ENCODE measurements around the gene NAXD.

The NAXD gene

DNA sequence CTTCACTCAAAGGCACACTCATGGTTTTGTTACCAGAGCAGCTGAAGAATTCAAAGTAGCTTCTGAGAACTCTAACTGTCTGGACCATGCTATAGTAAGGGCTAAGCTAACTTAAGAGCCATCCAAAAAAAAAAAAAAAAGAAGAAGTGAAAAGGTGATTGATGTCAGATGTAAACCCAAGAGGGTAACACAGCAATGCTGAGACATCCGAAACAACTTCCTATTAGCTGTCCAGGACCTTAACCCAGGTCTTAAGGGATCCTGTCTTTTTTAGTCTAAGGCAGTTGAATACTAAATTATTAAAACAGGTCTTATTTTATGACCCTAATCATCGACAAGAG lies 42.6 kb upstream of the NAXD start:
- TF ChIP-seq, protein P1, sequence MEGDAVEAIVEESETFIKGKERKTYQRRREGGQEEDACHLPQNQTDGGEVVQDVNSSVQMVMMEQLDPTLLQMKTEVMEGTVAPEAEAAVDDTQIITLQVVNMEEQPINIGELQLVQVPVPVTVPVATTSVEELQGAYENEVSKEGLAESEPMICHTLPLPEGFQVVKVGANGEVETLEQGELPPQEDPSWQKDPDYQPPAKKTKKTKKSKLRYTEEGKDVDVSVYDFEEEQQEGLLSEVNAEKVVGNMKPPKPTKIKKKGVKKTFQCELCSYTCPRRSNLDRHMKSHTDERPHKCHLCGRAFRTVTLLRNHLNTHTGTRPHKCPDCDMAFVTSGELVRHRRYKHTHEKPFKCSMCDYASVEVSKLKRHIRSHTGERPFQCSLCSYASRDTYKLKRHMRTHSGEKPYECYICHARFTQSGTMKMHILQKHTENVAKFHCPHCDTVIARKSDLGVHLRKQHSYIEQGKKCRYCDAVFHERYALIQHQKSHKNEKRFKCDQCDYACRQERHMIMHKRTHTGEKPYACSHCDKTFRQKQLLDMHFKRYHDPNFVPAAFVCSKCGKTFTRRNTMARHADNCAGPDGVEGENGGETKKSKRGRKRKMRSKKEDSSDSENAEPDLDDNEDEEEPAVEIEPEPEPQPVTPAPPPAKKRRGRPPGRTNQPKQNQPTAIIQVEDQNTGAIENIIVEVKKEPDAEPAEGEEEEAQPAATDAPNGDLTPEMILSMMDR (conservative IDR thresholded peaks at IDR 0.05; ENCODE audit: low read depth): no peak
- H3K27ac ChIP-seq: no peak overlapping the region
- no peak for DNase-seq (ENCODE audit: low spot score)
- ChIA-PET POLR2A (ENCODE audit: low non-redundant PET) (interaction anchor here (0.8 kb wide), 1 partner anchor 25 kb away, joined by 3 read pairs; no protein-coding TSS in a partner anchor), CTCF (no interaction called here)

- H3K27ac ChIP-seq: no peak overlapping the region
- TF ChIP-seq, protein P1 (conservative IDR thresholded peaks at IDR 0.05; ENCODE audit: low read depth): no peak
- CTCF ChIA-PET: no interaction called here
- POLR2A ChIA-PET (ENCODE audit: low non-redundant PET): no interaction called here
- DNase-seq (ENCODE audit: low spot score): no peak
Measured at GRCh38 chr13:110574161-110574560, 41.2 kb upstream of the NAXD start.

GRCh38 chr13:110575322-110576069 lies 39.8 kb upstream of the NAXD start:
- ChIA-PET CTCF (interaction anchor here (0.5 kb wide), 1 partner anchor 11 kb away, joined by 3 read pairs; no protein-coding TSS in a partner anchor), POLR2A (ENCODE audit: low non-redundant PET) (no interaction called here)
- TF ChIP-seq, protein P1 (conservative IDR thresholded peaks at IDR 0.05; ENCODE audit: low read depth): no peak
- no peak overlapping the region for H3K27ac ChIP-seq
- no peak for DNase-seq (ENCODE audit: low spot score)

DNA sequence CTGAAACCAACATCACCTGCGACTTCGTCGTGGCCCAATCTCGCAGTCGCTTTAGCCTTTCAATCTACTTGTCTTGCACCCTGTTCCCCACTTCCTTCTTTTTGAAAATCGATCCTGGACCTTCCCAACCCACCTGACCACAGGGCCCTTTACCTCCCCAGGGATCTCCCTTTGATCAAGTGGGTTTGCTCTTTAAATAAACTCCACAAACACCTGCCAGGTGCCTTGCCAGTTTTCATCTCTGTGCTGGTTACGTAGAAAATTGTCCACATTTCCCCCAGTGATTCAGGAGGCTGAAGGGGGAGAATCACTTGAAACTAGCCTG lies 39.3 kb upstream of the NAXD start:
- TF ChIP-seq, protein P1 (conservative IDR thresholded peaks at IDR 0.05; ENCODE audit: low read depth): no peak
- H3K27ac ChIP-seq: no peak overlapping the region
- no peak for DNase-seq (ENCODE audit: low spot score)
- POLR2A ChIA-PET (ENCODE audit: low non-redundant PET): no interaction called here
- CTCF ChIA-PET: no interaction called here

- DNase-seq (ENCODE audit: low spot score): no peak
- no peak overlapping the region for H3K27ac ChIP-seq
- POLR2A ChIA-PET (ENCODE audit: low non-redundant PET): no interaction called here
- TF ChIP-seq, protein P1 (conservative IDR thresholded peaks at IDR 0.05; ENCODE audit: low read depth): no peak
- CTCF ChIA-PET: interaction anchor here (0.7 kb wide), 1 partner anchor 185 kb away, joined by 3 read pairs; no protein-coding TSS in a partner anchor
Measured at GRCh38 chr13:110576736-110577476, 38.4 kb upstream of the NAXD start.

GRCh38 chr13:110578363-110578762 lies 37.0 kb upstream of the NAXD start:
- ChIA-PET POLR2A (ENCODE audit: low non-redundant PET) (no interaction called here), CTCF (interaction anchor here (0.7 kb wide), 1 partner anchor 14 kb away, joined by 4 read pairs; no protein-coding TSS in a partner anchor)
- no peak overlapping the region for H3K27ac ChIP-seq
- TF ChIP-seq, protein P1 (conservative IDR thresholded peaks at IDR 0.05; ENCODE audit: low read depth): no peak
- DNase-seq (ENCODE audit: low spot score): no peak
